Panc1 (cell line): ENCODE results near the gene HOXC4. TPM values are rescaled to one million over a fixed set of nuclear protein-coding genes. Genes with fewer than 3 reads are reported as not detected.

ENCODE experiments used
- ATAC-seq: fragments of 200-7000 bp; cut with Tn5 transposase; 2 replicates; pipeline ENCODE4 v1.9.1; 2020; ENCODE audit warnings: mild to moderate bottlenecking, moderate library complexity
- BruUV-seq: library from RNA; stranded (reverse); fragments of 400-500 nt; replicated peaks from 2 replicates; lab custom pipeline; 2021; lab: Mats Ljungman, UMichigan
- CTCF ChIA-PET: fragments of 300-600 bp; sonication (Branson Sonifier 250); formaldehyde crosslinking; loops from one replicate; lab custom pipeline; 2022; ENCODE audit warnings: antibody characterized with exemption; lab: Charles Lee
- POLR2A ChIA-PET: fragments of 300-600 bp; sonication (Branson Sonifier 250); formaldehyde crosslinking; loops from one replicate; lab custom pipeline; 2022; ENCODE audit warnings: antibody characterized with exemption; lab: Charles Lee
- DNase-seq: peaks from one replicate; pipeline ENCODE4 v3.0.0-alpha.2; 2010; ENCODE audit warnings: low read depth, low spot score
- H3K27ac ChIP-seq: 2 replicates; pipeline ENCODE4 v1.5.1; 2011; ENCODE audit warnings: mild to moderate bottlenecking, low read length, inconsistent platforms
- H3K27me3 ChIP-seq: fragments of 200-500 bp; sonication (Bioruptor generic); 2 replicates; pipeline ENCODE4 v1.6.0; 2014; ENCODE audit warnings: low read length, inconsistent platforms; ENCODE audit not compliant: control insufficient read depth, insufficient read depth
- H3K36me3 ChIP-seq: fragments of 200-500 bp; sonication (Bioruptor generic); 2 replicates; pipeline ENCODE4 v1.5.1; 2014; ENCODE audit warnings: inconsistent platforms, mild to moderate bottlenecking, low read length, moderate library complexity; ENCODE audit not compliant: control insufficient read depth, insufficient read depth
- H3K4me1 ChIP-seq: 2 replicates; pipeline ENCODE4 v1.5.1; 2011; ENCODE audit warnings: inconsistent platforms, mild to moderate bottlenecking, low read length, moderate library complexity; ENCODE audit not compliant: control insufficient read depth, insufficient read depth
- H3K4me3 ChIP-seq, 2 experiments: 2 replicates each; pipeline ENCODE4 v1.5.1; 2011 to 2012; ENCODE audit warnings: low read depth in 2 of 2, low read length in 2 of 2, mild to moderate bottlenecking in 2 of 2, inconsistent platforms in 1 of 2, moderate library complexity in 1 of 2
- H3K9me3 ChIP-seq: fragments of 200-500 bp; sonication (Bioruptor generic); 2 replicates; pipeline ENCODE4 v1.5.1; 2014; ENCODE audit warnings: low read depth, mild to moderate bottlenecking, inconsistent platforms, low read length, moderate library complexity; ENCODE audit not compliant: control insufficient read depth, insufficient read depth
- POLR2AphosphoS5 ChIP-seq: IDR thresholded peaks from 2 replicates; pipeline ENCODE4 v1.6.1; 2012; ENCODE audit warnings: mild to moderate bottlenecking, low read depth, low read length, moderate library complexity
- SIN3A ChIP-seq: IDR thresholded peaks from 2 replicates; pipeline ENCODE4 v1.6.1; 2012; ENCODE audit warnings: low read depth, mild to moderate bottlenecking, low read length, moderate library complexity, borderline replicate concordance; ENCODE audit not compliant: insufficient read depth
- TCF7L2 ChIP-seq: IDR thresholded peaks from 2 replicates; pipeline ENCODE4 v1.6.1; 2011; ENCODE audit warnings: mild to moderate bottlenecking, low read depth, low read length, inconsistent platforms
- in situ Hi-C: cut with HindIII; loops from 2 replicates; pipeline ENCODE4 v1.10.0; 2016; ENCODE audit warnings: low sequenced_read_pairs, low pct_unique_long_range_greater_than_20kb
- intact Hi-C: fragments of 100-400 bp; cut with micrococcal nuclease; formaldehyde crosslinking; loops from one replicate; pipeline ENCODE4 v1.10.0; 2022; ENCODE audit not compliant: unreplicated experiment
- total RNA-seq: library from RNA; stranded (reverse); gene quantifications from one replicate; pipeline ENCODE4 v1.2.1, GENCODE V29; 2021; ENCODE audit not compliant: unreplicated experiment
- TF ChIP-seq, protein P1 (sequence below), 2 experiments: IDR thresholded peaks; 2 replicates each; pipeline ENCODE4 v1.6.1; 2011 to 2012; ENCODE audit warnings: low read depth in 2 of 2, control low read depth in 1 of 2, low read length in 1 of 2, mild to moderate bottlenecking in 1 of 2, moderate library complexity in 1 of 2; ENCODE audit not compliant: insufficient read depth in 1 of 2
- TF ChIP-seq, protein P2 (sequence below): fragments of 450-650 bp; IDR thresholded peaks from 2 replicates; pipeline ENCODE4 v1.5.1; 2017; ENCODE audit warnings: mild to moderate bottlenecking

HOXC4 gene
- total RNA-seq, 1 experiment from 2014 or later = 22.7 TPM

DNA sequence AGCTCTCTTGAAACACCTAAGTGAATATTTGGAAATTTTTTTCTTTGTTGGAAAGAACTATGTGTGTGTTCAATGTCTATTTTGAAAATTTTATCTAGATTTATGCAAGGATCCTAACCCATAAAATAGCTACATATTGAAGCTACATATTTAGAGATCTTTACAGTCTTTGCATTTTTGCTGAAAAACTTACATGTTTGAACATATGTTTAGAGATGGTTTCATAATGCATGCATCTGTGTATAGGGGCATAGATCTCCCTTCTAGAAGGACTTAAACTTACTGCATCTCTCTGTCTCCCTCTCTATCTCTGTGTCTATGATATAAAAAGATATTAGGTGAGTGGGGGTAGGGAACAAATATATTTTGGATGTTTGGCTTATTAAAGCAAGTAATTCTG is 8.2 kb upstream of the HOXC4 start:
- Histone ChIP-seq H3K27me3 (no peaks in the 10 kb centered on the region), H3K9me3 (no peaks in the 10 kb centered on the region), H3K36me3 (no peaks in the 10 kb centered on the region), H3K27ac (no peak overlapping the region; the same call in 1 of the 2 replicates), H3K4me1 (peaks cover 83% of the 10 kb centered on the region), H3K4me3 (no peak overlapping the region)
- BruUV-seq = no TSS peak
- no peak for ATAC-seq
- TF ChIP-seq SIN3A (no peak), POLR2AphosphoS5 (no peak), TCF7L2 (no peak)
- TF ChIP-seq, protein P1, sequence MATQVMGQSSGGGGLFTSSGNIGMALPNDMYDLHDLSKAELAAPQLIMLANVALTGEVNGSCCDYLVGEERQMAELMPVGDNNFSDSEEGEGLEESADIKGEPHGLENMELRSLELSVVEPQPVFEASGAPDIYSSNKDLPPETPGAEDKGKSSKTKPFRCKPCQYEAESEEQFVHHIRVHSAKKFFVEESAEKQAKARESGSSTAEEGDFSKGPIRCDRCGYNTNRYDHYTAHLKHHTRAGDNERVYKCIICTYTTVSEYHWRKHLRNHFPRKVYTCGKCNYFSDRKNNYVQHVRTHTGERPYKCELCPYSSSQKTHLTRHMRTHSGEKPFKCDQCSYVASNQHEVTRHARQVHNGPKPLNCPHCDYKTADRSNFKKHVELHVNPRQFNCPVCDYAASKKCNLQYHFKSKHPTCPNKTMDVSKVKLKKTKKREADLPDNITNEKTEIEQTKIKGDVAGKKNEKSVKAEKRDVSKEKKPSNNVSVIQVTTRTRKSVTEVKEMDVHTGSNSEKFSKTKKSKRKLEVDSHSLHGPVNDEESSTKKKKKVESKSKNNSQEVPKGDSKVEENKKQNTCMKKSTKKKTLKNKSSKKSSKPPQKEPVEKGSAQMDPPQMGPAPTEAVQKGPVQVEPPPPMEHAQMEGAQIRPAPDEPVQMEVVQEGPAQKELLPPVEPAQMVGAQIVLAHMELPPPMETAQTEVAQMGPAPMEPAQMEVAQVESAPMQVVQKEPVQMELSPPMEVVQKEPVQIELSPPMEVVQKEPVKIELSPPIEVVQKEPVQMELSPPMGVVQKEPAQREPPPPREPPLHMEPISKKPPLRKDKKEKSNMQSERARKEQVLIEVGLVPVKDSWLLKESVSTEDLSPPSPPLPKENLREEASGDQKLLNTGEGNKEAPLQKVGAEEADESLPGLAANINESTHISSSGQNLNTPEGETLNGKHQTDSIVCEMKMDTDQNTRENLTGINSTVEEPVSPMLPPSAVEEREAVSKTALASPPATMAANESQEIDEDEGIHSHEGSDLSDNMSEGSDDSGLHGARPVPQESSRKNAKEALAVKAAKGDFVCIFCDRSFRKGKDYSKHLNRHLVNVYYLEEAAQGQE (IDR thresholded peaks at IDR 0.05; ENCODE audit: insufficient read depth in 1 of 2, low read depth in 2 of 2, low read length in 1 of 2) = no peak
- TF ChIP-seq, protein P2, sequence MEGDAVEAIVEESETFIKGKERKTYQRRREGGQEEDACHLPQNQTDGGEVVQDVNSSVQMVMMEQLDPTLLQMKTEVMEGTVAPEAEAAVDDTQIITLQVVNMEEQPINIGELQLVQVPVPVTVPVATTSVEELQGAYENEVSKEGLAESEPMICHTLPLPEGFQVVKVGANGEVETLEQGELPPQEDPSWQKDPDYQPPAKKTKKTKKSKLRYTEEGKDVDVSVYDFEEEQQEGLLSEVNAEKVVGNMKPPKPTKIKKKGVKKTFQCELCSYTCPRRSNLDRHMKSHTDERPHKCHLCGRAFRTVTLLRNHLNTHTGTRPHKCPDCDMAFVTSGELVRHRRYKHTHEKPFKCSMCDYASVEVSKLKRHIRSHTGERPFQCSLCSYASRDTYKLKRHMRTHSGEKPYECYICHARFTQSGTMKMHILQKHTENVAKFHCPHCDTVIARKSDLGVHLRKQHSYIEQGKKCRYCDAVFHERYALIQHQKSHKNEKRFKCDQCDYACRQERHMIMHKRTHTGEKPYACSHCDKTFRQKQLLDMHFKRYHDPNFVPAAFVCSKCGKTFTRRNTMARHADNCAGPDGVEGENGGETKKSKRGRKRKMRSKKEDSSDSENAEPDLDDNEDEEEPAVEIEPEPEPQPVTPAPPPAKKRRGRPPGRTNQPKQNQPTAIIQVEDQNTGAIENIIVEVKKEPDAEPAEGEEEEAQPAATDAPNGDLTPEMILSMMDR = no peak
- no peak for DNase-seq
- intact Hi-C loops = no loop called here
- ChIA-PET CTCF (no interaction called here), POLR2A (no interaction called here)
- in situ Hi-C loops = no loop called here

- no peaks in the 10 kb centered on the region for H3K36me3 ChIP-seq
- no TSS peak for BruUV-seq
- CTCF ChIA-PET = no interaction called here
- in situ Hi-C loops = no loop called here
- no peak overlapping the region for H3K4me3 ChIP-seq
- no peaks in the 10 kb centered on the region for H3K9me3 ChIP-seq
- no peak for ATAC-seq
- no peak for TF ChIP-seq SIN3A
- TF ChIP-seq, protein P1 (IDR thresholded peaks at IDR 0.05; ENCODE audit: insufficient read depth in 1 of 2, low read depth in 2 of 2, low read length in 1 of 2) = no peak
- TF ChIP-seq TCF7L2 = no peak
- TF ChIP-seq, protein P2 = no peak
- TF ChIP-seq POLR2AphosphoS5 = no peak
- POLR2A ChIA-PET = no interaction called here
- H3K27ac ChIP-seq = no peak overlapping the region
- peaks cover 83% of the 10 kb centered on the region for H3K4me1 ChIP-seq
- intact Hi-C loops = no loop called here
- DNase-seq = no peak
- H3K27me3 ChIP-seq = no peaks in the 10 kb centered on the region
Observed at GRCh38 chr12:54045868-54046521, 7.6 kb upstream of the HOXC4 start.
